Left lung (tissue), 10 donors: Measurements from ENCODE around the gene CDKN1B. TPM values are rescaled to one million over a fixed set of nuclear protein-coding genes. Genes with fewer than 3 reads are reported as not detected.

ENCODE experiments used
- ATAC-seq: fragments of 200-7000 bp; cut with Tn5 transposase; one replicate; pipeline ENCODE4 v1.9.1; 2020; ENCODE audit warnings: moderate library complexity
- DNase-seq, 4 donors: peaks; one replicate each; pipeline ENCODE4 v3.0.0-alpha.2; 2013 to 2020
- H3K27ac ChIP-seq, 2 donors: fragments of 200-600 bp; sonication (generic) in 1 of 2; one replicate each; pipeline versions ENCODE4 v1.5.0 to v1.8.0; 2020 to 2021
- H3K27me3 ChIP-seq, 2 donors: fragments of 200-600 bp; sonication (generic) in 1 of 2; one replicate each; pipeline versions ENCODE4 v1.5.0 to v1.8.0; 2020 to 2021
- H3K36me3 ChIP-seq, 2 donors: fragments of 200-600 bp; sonication (generic) in 1 of 2; one replicate each; pipeline versions ENCODE4 v1.5.0 to v1.8.0; 2020 to 2021
- H3K4me1 ChIP-seq, 2 donors: fragments of 200-600 bp; one replicate each; pipeline ENCODE4 v1.8.0; 2021
- H3K4me3 ChIP-seq, 2 donors: fragments of 200-600 bp; sonication (generic) in 1 of 2; one replicate each; pipeline versions ENCODE4 v1.5.0 to v1.8.0; 2020 to 2021; ENCODE audit warnings: mild to moderate bottlenecking in 1 of 2
- H3K9me3 ChIP-seq, 2 donors: fragments of 200-600 bp; sonication (generic) in 1 of 2; one replicate each; pipeline versions ENCODE4 v1.5.0 to v1.8.0; 2020 to 2021
- CTCF ChIP-seq, 2 donors: fragments of 200-600 bp; sonication (generic) in 1 of 2; IDR thresholded peaks; one replicate each; pipeline versions ENCODE4 v1.5.0 to v1.8.0; 2021; ENCODE audit warnings: antibody characterized with exemption in 2 of 2
- intact Hi-C, 2 donors: fragments of 100-400 bp; cut with DNase I; formaldehyde crosslinking; loops; one replicate each; pipeline versions ENCODE4 v1.11.2 to v1.14.2; 2022
- microRNA-seq, 2 donors: library from miRNA; unstranded; fragments of <30 nt; microRNA quantifications; one replicate each; pipeline ENCODE4, GENCODE V29; 2019
- polyA plus RNA-seq, 6 donors: library from polyadenylated mRNA; unstranded; fragments of 120-200 nt; gene quantifications; one replicate each; pipeline ENCODE4 v1.2.1, GENCODE V29; 2013; ENCODE audit not compliant: insufficient read length in 6 of 6
- total RNA-seq, 2 donors: library from RNA; stranded (reverse); fragmentation: NEBNext Ultra II Directional; extraction: Animal tissue kit (Norgen Biotek cat#: 25700); gene quantifications; one replicate each; pipeline ENCODE4 v1.2.1, GENCODE V29; 2021
- donor health status: DM: no; HTN: yes; CAD: no.
- donor health status: DM: no; HTN: no; CAD: no.

The CDKN1B gene
- total and polyA plus RNA-seq, 8 donors, result 36.8 to 73.6 (median 65.8) TPM

- no peak overlapping the region for H3K4me3 ChIP-seq
- intact Hi-C loops, result no loop called here
- no peak for DNase-seq
- no peaks in the 10 kb centered on the region for H3K27me3 ChIP-seq
- no peak for TF ChIP-seq CTCF (IDR thresholded peaks at IDR 0.05)
- H3K9me3 ChIP-seq, result no peaks in the 10 kb centered on the region
- no peaks in the 10 kb centered on the region for H3K4me1 ChIP-seq
- no peak for ATAC-seq
- no peak overlapping the region for H3K27ac ChIP-seq
- no peaks in the 10 kb centered on the region for H3K36me3 ChIP-seq
These were observed 38.8 kb downstream of the CDKN1B start for GRCh38 chr12:12755923-12756322.

GRCh38 chr12:12757121-12757520 is 40.0 kb downstream of the CDKN1B start:
- no peaks in the 10 kb centered on the region for H3K4me1 ChIP-seq
- TF ChIP-seq CTCF (IDR thresholded peaks at IDR 0.05), result no peak
- no peak overlapping the region for H3K4me3 ChIP-seq
- no peak for DNase-seq
- H3K27ac ChIP-seq, result no peak overlapping the region
- intact Hi-C loops, result no loop called here
- ATAC-seq, result no peak
- H3K27me3 ChIP-seq, result no peaks in the 10 kb centered on the region
- no peaks in the 10 kb centered on the region for H3K36me3 ChIP-seq
- H3K9me3 ChIP-seq, result no peaks in the 10 kb centered on the region

- DNase-seq (no peak), ATAC-seq (no peak)
- Histone ChIP-seq H3K36me3 (no peaks in the 10 kb centered on the region), H3K27ac (no peak overlapping the region), H3K27me3 (no peaks in the 10 kb centered on the region), H3K9me3 (no peaks in the 10 kb centered on the region), H3K4me1 (no peaks in the 10 kb centered on the region), H3K4me3 (no peak overlapping the region)
- intact Hi-C loops, result no loop called here
- no peak for TF ChIP-seq CTCF (IDR thresholded peaks at IDR 0.05)
These were observed 42.2 kb downstream of the CDKN1B start for GRCh38 chr12:12759234-12759915.

GRCh38 chr12:12764824-12765223 is 47.7 kb downstream of the CDKN1B start:
- H3K4me3 ChIP-seq, result no peak overlapping the region
- H3K36me3 ChIP-seq, result no peaks in the 10 kb centered on the region
- H3K9me3 ChIP-seq, result no peaks in the 10 kb centered on the region
- intact Hi-C loops, result no loop called here
- no peak overlapping the region for H3K27ac ChIP-seq
- ATAC-seq, result no peak
- H3K27me3 ChIP-seq, result no peaks in the 10 kb centered on the region
- no peak for TF ChIP-seq CTCF (IDR thresholded peaks at IDR 0.05)
- no peaks in the 10 kb centered on the region for H3K4me1 ChIP-seq
- no peak for DNase-seq

GRCh38 chr12:12770262-12770661 is 53.1 kb downstream of the CDKN1B start:
- no peaks in the 10 kb centered on the region for H3K4me1 ChIP-seq
- DNase-seq (no peak), ATAC-seq (no peak)
- no peaks in the 10 kb centered on the region for H3K36me3 ChIP-seq
- no peaks in the 10 kb centered on the region for H3K27me3 ChIP-seq
- intact Hi-C loops, result no loop called here
- H3K4me3 ChIP-seq, result no peak overlapping the region
- H3K9me3 ChIP-seq, result peaks cover 0 to 3% of the 10 kb centered on the region in 2 donors
- TF ChIP-seq CTCF (IDR thresholded peaks at IDR 0.05), result no peak
- no peak overlapping the region for H3K27ac ChIP-seq

Small RNA genes lying within 50 kb of the gene (microRNA-seq; reads per million reads assigned to microRNA genes)
- 0 reads per million in 2 donors for gene MIR613

Other genes starting within 250 kb of the CDKN1B start
- gene DUSP16, start 154.5 kb upstream of the CDKN1B start, total RNA-seq, result 10 to 100 TPM; 31.7 to 45.6 TPM
- 10 to 100 TPM; 32.2 to 38.8 (median 35.5) TPM for gene DUSP16, start 154.5 kb upstream of the CDKN1B start, polyA plus RNA-seq
- 10 to 100 TPM; 33.4 to 35.9 TPM for gene CREBL2, start 105.5 kb upstream of the CDKN1B start, total RNA-seq
- gene CREBL2, start 105.5 kb upstream of the CDKN1B start, polyA plus RNA-seq, result 10 to 100 TPM; 23.9 to 32.3 (median 29.5) TPM
- under 1 TPM; 0.24 to 0.70 TPM for gene GPR19, start 21.2 kb upstream of the CDKN1B start, total RNA-seq
- gene GPR19, start 21.2 kb upstream of the CDKN1B start, polyA plus RNA-seq, result 1 to 10 TPM in 4 of 6 donors, under 1 TPM in 2; 0.89 to 1.6 (median 1.4) TPM
- 1 to 10 TPM; 7.3 to 8.9 TPM for gene APOLD1, start 68.3 kb downstream of the CDKN1B start, total RNA-seq
- gene APOLD1, start 68.3 kb downstream of the CDKN1B start, polyA plus RNA-seq, result 10 to 100 TPM in 4 of 6 donors, 1 to 10 TPM in 2; 7.5 to 14.1 (median 11.3) TPM
- 10 to 100 TPM; 44.0 to 48.6 TPM for gene DDX47, start 96.0 kb downstream of the CDKN1B start, total RNA-seq
- gene DDX47, start 96.0 kb downstream of the CDKN1B start, polyA plus RNA-seq, result 10 to 100 TPM; 70.9 to 86.7 (median 76.0) TPM
- gene GPRC5A, start 174.2 kb downstream of the CDKN1B start, total RNA-seq, result 1,000 to 10,000 TPM in 1 of 2 donors, 100 to 1,000 TPM in 1; 478 to 1,562 TPM
- 10 to 100 TPM in 5 of 6 donors, 1 to 10 TPM in 1; 9.6 to 23.2 (median 15.7) TPM for gene GPRC5A, start 174.2 kb downstream of the CDKN1B start, polyA plus RNA-seq
- not detected for gene GPRC5D, start 234.8 kb downstream of the CDKN1B start, total RNA-seq
- 1 to 10 TPM in 2 of 6 donors, under 1 TPM in 4; 0.69 to 1.7 (median 0.84) TPM for gene GPRC5D, start 234.8 kb downstream of the CDKN1B start, polyA plus RNA-seq